ENCODE measurements around the gene FCHSD1.

- TF ChIP-seq CTCF (IDR thresholded peaks at IDR 0.05) (no peak), POLR2A (IDR thresholded peaks at IDR 0.05) (no peak), EP300 (IDR thresholded peaks at IDR 0.05) (no peak)
Observed at GRCh38 chr5:141677415-141677814, 26.2 kb upstream of the FCHSD1 start.
